Neural cell (in vitro differentiated cells): ENCODE results near the gene SYT11. TPM values are rescaled to one million over a fixed set of nuclear protein-coding genes. Genes with fewer than 3 reads are reported as not detected.

ENCODE experiments used
- H2AFZ ChIP-seq: fragments of 200-600, 300-800 bp; sonication (generic), shearing (Covaris generic); 2 replicates; pipeline ENCODE4 v1.6.0; 2014; ENCODE audit warnings: low read depth, mild to moderate bottlenecking, antibody characterized with exemption, low read length, moderate library complexity
- H3F3A ChIP-seq: fragments of 200-600 bp; shearing (Covaris generic); 2 replicates; pipeline ENCODE4 v1.6.1; 2016; ENCODE audit warnings: mild to moderate bottlenecking, moderate library complexity, mixed read lengths, antibody characterized with exemption, low read length; ENCODE audit not compliant: insufficient read depth, poor library complexity, severe bottlenecking
- H3K27ac ChIP-seq: fragments of 200-600, 300-800 bp; sonication (generic), shearing (Covaris generic); 2 replicates; pipeline ENCODE4 v1.5.1; 2014; ENCODE audit warnings: mild to moderate bottlenecking, low read length, moderate library complexity
- H3K27me3 ChIP-seq: fragments of 300-800, 200-600 bp; sonication (generic), shearing (Covaris generic); 2 replicates; pipeline ENCODE4 v1.6.0; 2014; ENCODE audit warnings: mild to moderate bottlenecking, low read depth, low read length, moderate library complexity; ENCODE audit not compliant: insufficient read depth
- H3K36me3 ChIP-seq: fragments of 300-800, 200-600 bp; sonication (generic), shearing (Covaris generic); 2 replicates; pipeline ENCODE4 v1.5.1; 2014; ENCODE audit warnings: mild to moderate bottlenecking, antibody characterized with exemption, low read length, moderate library complexity; ENCODE audit not compliant: insufficient read depth
- H3K4me2 ChIP-seq: fragments of 300-800, 200-600 bp; sonication (generic), shearing (Covaris generic); 2 replicates; pipeline ENCODE4 v1.6.0; 2014; ENCODE audit warnings: mild to moderate bottlenecking, low read length
- H3K4me3 ChIP-seq: fragments of 300-800, 200-600 bp; sonication (generic), shearing (Covaris generic); 2 replicates; pipeline ENCODE4 v1.5.1; 2014; ENCODE audit warnings: mild to moderate bottlenecking, low read length, moderate library complexity
- H3K79me2 ChIP-seq: fragments of 200-600 bp; shearing (Covaris generic); replicated peaks from 2 replicates; pipeline ENCODE4 v1.6.0; 2014; ENCODE audit warnings: mild to moderate bottlenecking, low read length, moderate library complexity; ENCODE audit not compliant: insufficient read depth
- H3K9ac ChIP-seq: fragments of 300-800, 200-600 bp; sonication (generic), shearing (Covaris generic); 2 replicates; pipeline ENCODE4 v1.6.1; 2016; ENCODE audit warnings: mild to moderate bottlenecking, low read length, mixed read lengths
- H3K9me2 ChIP-seq: fragments of 200-600 bp; shearing (Covaris generic); 2 replicates; pipeline ENCODE4 v1.6.1; 2016; ENCODE audit warnings: mild to moderate bottlenecking, low read length, mixed read lengths; ENCODE audit not compliant: insufficient read depth
- H3K9me3 ChIP-seq: fragments of 200-600, 300-800 bp; sonication (generic), shearing (Covaris generic); 2 replicates; pipeline ENCODE4 v1.6.1; 2016; ENCODE audit warnings: mild to moderate bottlenecking, mixed run types, low read length, moderate library complexity, mixed read lengths
- H4K20me1 ChIP-seq: fragments of 200-600 bp; shearing (Covaris generic); 2 replicates; pipeline ENCODE4 v1.6.1; 2016; ENCODE audit warnings: mild to moderate bottlenecking, mixed run types; ENCODE audit not compliant: insufficient read depth
- CTCF ChIP-seq: fragments of 450-650 bp; IDR thresholded peaks from 2 replicates; pipeline ENCODE4 v1.5.1; 2014; ENCODE audit warnings: antibody characterized with exemption, mild to moderate bottlenecking, moderate library complexity; ENCODE audit not compliant: poor library complexity, severe bottlenecking
- EP300 ChIP-seq: fragments of 450-650 bp; conservative IDR thresholded peaks from 2 replicates; pipeline ENCODE4 v1.6.1; 2014; ENCODE audit warnings: antibody characterized with exemption, mild to moderate bottlenecking, moderate library complexity; ENCODE audit not compliant: poor library complexity, severe bottlenecking
- EZH2 ChIP-seq: fragments of 200-600, 300-800 bp; shearing (Covaris generic), sonication (generic); IDR thresholded peaks from 2 replicates; pipeline ENCODE4 v1.6.1; 2014; ENCODE audit warnings: antibody characterized with exemption, low read length, borderline replicate concordance, mild to moderate bottlenecking; ENCODE audit not compliant: insufficient read depth, poor library complexity, severe bottlenecking
- TAF1 ChIP-seq: IDR thresholded peaks from 2 replicates; pipeline ENCODE4 v1.6.1; 2012; ENCODE audit warnings: low read depth
- polyA plus RNA-seq: library from polyadenylated mRNA; depleted of rRNA; stranded (reverse); fragments of >200 nt; gene quantifications from 2 replicates; pipeline ENCODE4 v1.2.3, GENCODE V29; 2014
- TF ChIP-seq, protein P1 (sequence below): IDR thresholded peaks from 2 replicates; pipeline ENCODE4 v1.6.1; 2012; ENCODE audit warnings: borderline replicate concordance

The SYT11 gene
- polyA plus RNA-seq, 1 donor from 2014 or later, result 122 TPM

DNA sequence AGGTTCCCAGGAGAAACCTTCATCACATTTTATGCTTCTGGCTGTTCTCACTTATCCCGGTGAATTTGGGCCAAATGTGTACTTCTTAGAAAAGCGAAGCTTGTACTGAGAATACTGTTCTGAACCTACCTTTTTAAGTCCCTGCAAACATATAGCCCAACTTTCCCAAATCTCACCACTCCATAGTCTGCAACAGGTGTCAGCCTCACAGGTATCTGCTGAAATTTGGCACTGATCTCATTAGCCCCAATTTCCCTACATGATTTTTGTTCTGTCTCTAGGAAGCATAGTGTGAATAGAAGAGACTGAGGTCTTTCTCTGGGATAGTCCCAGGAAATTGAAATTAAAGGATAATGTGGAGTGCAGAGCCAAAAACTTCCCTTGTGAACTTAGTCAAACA, 40.3 kb downstream of the SYT11 start:
- peaks cover 9% of the 10 kb centered on the region for H3K36me3 ChIP-seq
- H3K9me2 ChIP-seq, result no peaks in the 10 kb centered on the region
- no peak overlapping the region for H3K27ac ChIP-seq
- TF ChIP-seq EZH2, result no peak
- no peak for TF ChIP-seq TAF1
- H3K4me2 ChIP-seq, result no peak overlapping the region
- H4K20me1 ChIP-seq, result no peaks in the 10 kb centered on the region
- H3K9me3 ChIP-seq, result no peaks in the 10 kb centered on the region
- H3F3A ChIP-seq, result no peaks in the 10 kb centered on the region
- no peak overlapping the region for H3K9ac ChIP-seq
- H3K4me3 ChIP-seq, result no peak overlapping the region
- no peaks in the 10 kb centered on the region for H3K27me3 ChIP-seq
- H2AFZ ChIP-seq, result no peak overlapping the region
- H3K79me2 ChIP-seq, result no peaks in the 10 kb centered on the region

DNA sequence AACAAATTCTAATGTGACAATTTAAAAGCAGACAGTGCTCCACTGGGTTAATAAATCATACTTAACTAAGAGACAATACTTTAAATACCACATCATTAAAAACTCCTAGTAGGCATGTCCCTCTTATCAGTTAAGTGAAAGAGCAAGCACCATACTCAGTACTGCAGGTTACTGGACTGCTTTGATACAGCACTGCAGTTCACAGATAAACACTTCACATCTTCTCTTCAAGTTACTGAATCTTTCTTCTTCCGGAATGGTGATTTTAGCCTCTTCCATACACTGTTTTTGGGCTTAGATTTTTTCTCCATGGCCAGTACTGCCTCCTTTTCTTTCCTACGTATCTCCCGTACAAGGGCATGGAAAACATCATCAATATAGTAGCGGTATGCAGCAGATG, 40.8 kb downstream of the SYT11 start:
- no peak overlapping the region for H3K9ac ChIP-seq
- no peak overlapping the region for H3K27ac ChIP-seq
- no peaks in the 10 kb centered on the region for H3K9me2 ChIP-seq
- H3K36me3 ChIP-seq, result peaks cover 9% of the 10 kb centered on the region
- no peak overlapping the region for H2AFZ ChIP-seq
- no peak overlapping the region for H3K4me3 ChIP-seq
- no peak overlapping the region for H3K4me2 ChIP-seq
- no peaks in the 10 kb centered on the region for H3F3A ChIP-seq
- no peaks in the 10 kb centered on the region for H3K9me3 ChIP-seq
- no peaks in the 10 kb centered on the region for H3K27me3 ChIP-seq
- TF ChIP-seq EP300 (no peak), EZH2 (no peak)
- no peaks in the 10 kb centered on the region for H4K20me1 ChIP-seq
- H3K79me2 ChIP-seq, result no peaks in the 10 kb centered on the region

- Histone ChIP-seq H2AFZ (no peak overlapping the region), H3K9me3 (no peaks in the 10 kb centered on the region), H3F3A (no peaks in the 10 kb centered on the region), H3K9ac (no peak overlapping the region), H4K20me1 (no peaks in the 10 kb centered on the region), H3K9me2 (no peaks in the 10 kb centered on the region), H3K36me3 (peaks cover 6% of the 10 kb centered on the region), H3K27ac (no peak overlapping the region), H3K27me3 (no peaks in the 10 kb centered on the region), H3K4me3 (no peak overlapping the region), H3K4me2 (no peak overlapping the region), H3K79me2 (peaks cover 7% of the 10 kb centered on the region)
- TF ChIP-seq, protein P1, sequence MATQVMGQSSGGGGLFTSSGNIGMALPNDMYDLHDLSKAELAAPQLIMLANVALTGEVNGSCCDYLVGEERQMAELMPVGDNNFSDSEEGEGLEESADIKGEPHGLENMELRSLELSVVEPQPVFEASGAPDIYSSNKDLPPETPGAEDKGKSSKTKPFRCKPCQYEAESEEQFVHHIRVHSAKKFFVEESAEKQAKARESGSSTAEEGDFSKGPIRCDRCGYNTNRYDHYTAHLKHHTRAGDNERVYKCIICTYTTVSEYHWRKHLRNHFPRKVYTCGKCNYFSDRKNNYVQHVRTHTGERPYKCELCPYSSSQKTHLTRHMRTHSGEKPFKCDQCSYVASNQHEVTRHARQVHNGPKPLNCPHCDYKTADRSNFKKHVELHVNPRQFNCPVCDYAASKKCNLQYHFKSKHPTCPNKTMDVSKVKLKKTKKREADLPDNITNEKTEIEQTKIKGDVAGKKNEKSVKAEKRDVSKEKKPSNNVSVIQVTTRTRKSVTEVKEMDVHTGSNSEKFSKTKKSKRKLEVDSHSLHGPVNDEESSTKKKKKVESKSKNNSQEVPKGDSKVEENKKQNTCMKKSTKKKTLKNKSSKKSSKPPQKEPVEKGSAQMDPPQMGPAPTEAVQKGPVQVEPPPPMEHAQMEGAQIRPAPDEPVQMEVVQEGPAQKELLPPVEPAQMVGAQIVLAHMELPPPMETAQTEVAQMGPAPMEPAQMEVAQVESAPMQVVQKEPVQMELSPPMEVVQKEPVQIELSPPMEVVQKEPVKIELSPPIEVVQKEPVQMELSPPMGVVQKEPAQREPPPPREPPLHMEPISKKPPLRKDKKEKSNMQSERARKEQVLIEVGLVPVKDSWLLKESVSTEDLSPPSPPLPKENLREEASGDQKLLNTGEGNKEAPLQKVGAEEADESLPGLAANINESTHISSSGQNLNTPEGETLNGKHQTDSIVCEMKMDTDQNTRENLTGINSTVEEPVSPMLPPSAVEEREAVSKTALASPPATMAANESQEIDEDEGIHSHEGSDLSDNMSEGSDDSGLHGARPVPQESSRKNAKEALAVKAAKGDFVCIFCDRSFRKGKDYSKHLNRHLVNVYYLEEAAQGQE, result no peak
- TF ChIP-seq EP300, result no peak
- no peak for TF ChIP-seq CTCF
These were observed 44.9 kb downstream of the SYT11 start for GRCh38 chr1:155904261-155904660.
